Measurements from ENCODE around the gene NUP42.

The NUP42 gene

DNA sequence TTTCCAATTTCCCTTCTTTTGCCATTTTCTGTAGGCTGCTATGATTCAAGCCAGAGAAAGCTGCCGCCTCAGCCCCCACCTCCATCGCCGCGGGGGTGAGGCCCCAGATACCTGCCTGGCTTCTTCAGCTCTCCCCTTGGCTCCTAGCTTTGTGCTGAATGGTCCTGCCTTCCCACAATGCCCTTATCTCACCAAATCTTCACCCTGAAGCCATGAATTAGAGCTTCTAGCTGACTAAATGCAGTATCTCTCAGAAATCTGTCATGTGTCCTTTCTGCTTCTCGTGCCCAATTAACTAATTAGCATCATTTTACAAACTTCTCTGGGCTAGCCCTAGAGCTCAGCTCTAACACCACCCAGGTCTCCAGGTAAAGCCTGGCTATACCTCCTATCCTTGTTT is 32.6 kb downstream of the NUP42 start:
- Histone ChIP-seq H3K36me3 (replicated peaks in 1 of 2; ENCODE audit: control insufficient read depth in 2 of 2, insufficient read depth in 2 of 2, low read length in 2 of 2) (no peaks in the 10 kb centered on the region), H2BK12ac (ENCODE audit: low read length) (no peak overlapping the region), H3K79me1 (ENCODE audit: low read depth, low read length) (no peaks in the 10 kb centered on the region), H3K9me3 (replicated peaks in 1 of 2; ENCODE audit: control insufficient read depth in 2 of 2, insufficient read depth in 1 of 2, low read depth in 1 of 2, low read length in 2 of 2) (no peaks in the 10 kb centered on the region), H3K4ac (ENCODE audit: low read length) (no peak overlapping the region), H2AFZ (ENCODE audit: low read length) (no peak overlapping the region), H4K91ac (ENCODE audit: low read depth, low read length, poor library complexity) (no peak overlapping the region), H2BK15ac (ENCODE audit: low read length) (no peak overlapping the region), H3K4me1 (ENCODE audit: control insufficient read depth in 2 of 2, insufficient read depth in 1 of 2, low read depth in 1 of 2, low read length in 2 of 2) (no peaks in the 10 kb centered on the region), H2AK5ac (ENCODE audit: low read depth, low read length) (no peak overlapping the region), H4K8ac (ENCODE audit: low read depth, low read length) (no peak overlapping the region), H3K27ac (replicated peaks; ENCODE audit: low read length) (no peak overlapping the region), H2BK5ac (ENCODE audit: low read length) (no peak overlapping the region), H3K23ac (ENCODE audit: low read depth, low read length, poor library complexity) (no peak overlapping the region), H3K9ac (ENCODE audit: low read depth, low read length, poor library complexity) (no peak overlapping the region), H3K18ac (ENCODE audit: low read length) (no peak overlapping the region), H3K4me2 (ENCODE audit: insufficient read depth, low read length, poor library complexity, severe bottlenecking) (no peak overlapping the region), H2BK120ac (ENCODE audit: low read depth, low read length) (no peak overlapping the region), H3K14ac (ENCODE audit: low read length) (no peak overlapping the region), H3K27me3 (ENCODE audit: control insufficient read depth in 3 of 3, insufficient read depth in 3 of 3, low read depth in 1 of 3, low read length in 3 of 3) (no peaks in the 10 kb centered on the region), H3K4me3 (ENCODE audit: low read length in 2 of 2) (no peak overlapping the region)
- WGBS, 2 donors (ENCODE audit: extremely low coverage in 2 of 2, insufficient read length in 2 of 2, insufficient replicate concordance in 1 of 2) = no CpG with 5 or more reads among the region's 5 CpGs
- DNase-seq (ENCODE audit: low spot score) = no peak

DNA sequence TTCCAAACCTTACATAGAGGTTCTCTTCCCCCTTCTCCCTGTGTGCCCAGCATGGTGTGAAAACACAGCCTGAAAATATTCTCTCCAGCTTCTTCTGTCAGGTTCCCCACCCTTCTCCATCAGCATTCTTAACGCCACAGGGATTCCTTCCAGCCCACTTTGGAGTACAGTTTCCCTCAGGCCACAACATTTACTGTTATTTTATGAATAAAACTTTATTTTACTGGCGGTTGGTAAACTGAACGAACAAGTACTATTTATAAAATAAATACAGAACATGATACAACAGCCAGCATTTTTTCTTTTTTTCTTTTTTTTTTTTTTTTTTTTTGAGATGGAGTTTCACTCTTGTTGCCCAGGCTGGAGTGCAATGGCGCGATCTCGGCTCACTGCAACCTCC is 33.1 kb downstream of the NUP42 start:
- Histone ChIP-seq H3K27me3 (ENCODE audit: control insufficient read depth in 3 of 3, insufficient read depth in 3 of 3, low read depth in 1 of 3, low read length in 3 of 3) (no peaks in the 10 kb centered on the region), H4K91ac (ENCODE audit: low read depth, low read length, poor library complexity) (no peak overlapping the region), H2BK12ac (ENCODE audit: low read length) (no peak overlapping the region), H3K4me3 (ENCODE audit: low read length in 2 of 2) (no peak overlapping the region), H3K23ac (ENCODE audit: low read depth, low read length, poor library complexity) (no peak overlapping the region), H3K36me3 (replicated peaks in 1 of 2; ENCODE audit: control insufficient read depth in 2 of 2, insufficient read depth in 2 of 2, low read length in 2 of 2) (no peaks in the 10 kb centered on the region), H2BK120ac (ENCODE audit: low read depth, low read length) (no peak overlapping the region), H3K18ac (ENCODE audit: low read length) (no peak overlapping the region), H2AK5ac (ENCODE audit: low read depth, low read length) (no peak overlapping the region), H2BK5ac (ENCODE audit: low read length) (no peak overlapping the region), H2AFZ (ENCODE audit: low read length) (no peak overlapping the region), H3K9ac (ENCODE audit: low read depth, low read length, poor library complexity) (no peak overlapping the region), H3K9me3 (replicated peaks in 1 of 2; ENCODE audit: control insufficient read depth in 2 of 2, insufficient read depth in 1 of 2, low read depth in 1 of 2, low read length in 2 of 2) (no peaks in the 10 kb centered on the region), H3K14ac (ENCODE audit: low read length) (no peak overlapping the region), H3K4me2 (ENCODE audit: insufficient read depth, low read length, poor library complexity, severe bottlenecking) (no peak overlapping the region), H3K4ac (ENCODE audit: low read length) (no peak overlapping the region), H4K8ac (ENCODE audit: low read depth, low read length) (no peak overlapping the region), H3K79me1 (ENCODE audit: low read depth, low read length) (no peaks in the 10 kb centered on the region), H3K4me1 (ENCODE audit: control insufficient read depth in 2 of 2, insufficient read depth in 1 of 2, low read depth in 1 of 2, low read length in 2 of 2) (no peaks in the 10 kb centered on the region), H2BK15ac (ENCODE audit: low read length) (no peak overlapping the region), H3K27ac (replicated peaks; ENCODE audit: low read length) (no peak overlapping the region)
- WGBS, 2 donors (ENCODE audit: extremely low coverage in 2 of 2, insufficient read length in 2 of 2, insufficient replicate concordance in 1 of 2) = no CpG with 5 or more reads among the region's 6 CpGs
- DNase-seq (ENCODE audit: low spot score) = no peak

DNA sequence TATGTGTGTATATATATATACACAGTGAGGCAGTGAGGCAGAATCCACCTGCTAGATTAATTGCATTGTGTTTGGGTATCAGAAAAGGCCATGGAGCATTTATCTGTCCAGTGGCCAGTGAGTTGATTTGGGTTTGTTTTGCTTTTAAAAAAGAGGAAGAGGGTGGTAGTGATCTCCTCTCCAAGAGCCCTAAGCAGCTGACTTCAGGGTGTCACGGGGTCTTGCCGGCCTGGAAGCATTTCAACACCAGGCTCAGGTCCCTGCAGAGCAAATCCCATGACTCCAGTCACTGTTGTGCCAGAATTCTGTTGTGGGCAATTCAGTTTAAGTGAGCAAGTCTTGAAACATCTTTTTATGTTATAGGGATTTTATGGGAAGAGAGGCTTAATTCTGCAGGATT is 34.2 kb downstream of the NUP42 start:
- no peak overlapping the region for H2BK120ac ChIP-seq (ENCODE audit: low read depth, low read length)
- no peaks in the 10 kb centered on the region for H3K36me3 ChIP-seq (replicated peaks in 1 of 2; ENCODE audit: control insufficient read depth in 2 of 2, insufficient read depth in 2 of 2, low read length in 2 of 2)
- H3K27me3 ChIP-seq (ENCODE audit: control insufficient read depth in 3 of 3, insufficient read depth in 3 of 3, low read depth in 1 of 3, low read length in 3 of 3) = no peaks in the 10 kb centered on the region
- no peak overlapping the region for H3K14ac ChIP-seq (ENCODE audit: low read length)
- H3K79me1 ChIP-seq (ENCODE audit: low read depth, low read length) = no peaks in the 10 kb centered on the region
- H4K8ac ChIP-seq (ENCODE audit: low read depth, low read length) = no peak overlapping the region
- no peak overlapping the region for H2BK12ac ChIP-seq (ENCODE audit: low read length)
- no peak overlapping the region for H3K23ac ChIP-seq (ENCODE audit: low read depth, low read length, poor library complexity)
- no peak overlapping the region for H2BK15ac ChIP-seq (ENCODE audit: low read length)
- whole genome bisulfite sequencing, 2 donors (ENCODE audit: extremely low coverage in 2 of 2, insufficient read length in 2 of 2, insufficient replicate concordance in 1 of 2) = no CpG with 5 or more reads among the region's 2 CpGs
- no peak overlapping the region for H3K9ac ChIP-seq (ENCODE audit: low read depth, low read length, poor library complexity)
- no peak overlapping the region for H3K27ac ChIP-seq (replicated peaks; ENCODE audit: low read length)
- H3K4me1 ChIP-seq (ENCODE audit: control insufficient read depth in 2 of 2, insufficient read depth in 1 of 2, low read depth in 1 of 2, low read length in 2 of 2) = peaks cover 2 to 7% of the 10 kb centered on the region in 2 donors
- H2BK5ac ChIP-seq (ENCODE audit: low read length) = no peak overlapping the region
- no peak for DNase-seq (ENCODE audit: low spot score)
- H3K4me2 ChIP-seq (ENCODE audit: insufficient read depth, low read length, poor library complexity, severe bottlenecking) = no peak overlapping the region
- no peak overlapping the region for H3K4me3 ChIP-seq (ENCODE audit: low read length in 2 of 2)
- H2AK5ac ChIP-seq (ENCODE audit: low read depth, low read length) = no peak overlapping the region
- no peak overlapping the region for H3K18ac ChIP-seq (ENCODE audit: low read length)
- H4K91ac ChIP-seq (ENCODE audit: low read depth, low read length, poor library complexity) = no peak overlapping the region
- no peak overlapping the region for H2AFZ ChIP-seq (ENCODE audit: low read length)
- H3K4ac ChIP-seq (ENCODE audit: low read length) = no peak overlapping the region
- no peaks in the 10 kb centered on the region for H3K9me3 ChIP-seq (replicated peaks in 1 of 2; ENCODE audit: control insufficient read depth in 2 of 2, insufficient read depth in 1 of 2, low read depth in 1 of 2, low read length in 2 of 2)

DNA sequence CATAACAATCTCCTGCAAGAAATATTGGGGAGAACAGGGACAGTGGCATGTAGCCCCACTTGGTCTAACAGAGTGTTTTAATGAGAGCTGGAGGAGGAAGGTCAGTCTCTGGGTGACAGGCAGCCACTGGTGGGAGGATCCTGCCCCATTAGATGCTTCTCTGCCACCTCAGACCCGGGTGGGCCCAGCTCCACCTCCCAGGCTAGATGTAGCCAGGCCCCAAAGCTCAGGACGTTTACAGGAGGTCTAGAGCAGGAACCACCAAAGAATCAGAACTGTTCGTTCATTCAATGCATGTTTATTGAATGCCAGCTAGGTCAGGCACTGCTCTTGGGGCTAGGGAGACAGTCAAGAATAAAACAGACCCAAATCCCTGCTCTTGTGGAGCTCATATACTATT is 36.3 kb downstream of the NUP42 start:
- no CpG with 5 or more reads among the region's 3 CpGs for WGBS, 2 donors (ENCODE audit: extremely low coverage in 2 of 2, insufficient read length in 2 of 2, insufficient replicate concordance in 1 of 2)
- Histone ChIP-seq H3K14ac (ENCODE audit: low read length) (no peak overlapping the region), H3K9ac (ENCODE audit: low read depth, low read length, poor library complexity) (no peak overlapping the region), H3K4me2 (ENCODE audit: insufficient read depth, low read length, poor library complexity, severe bottlenecking) (no peak overlapping the region), H3K4me3 (ENCODE audit: low read length in 2 of 2) (no peak overlapping the region), H3K4me1 (ENCODE audit: control insufficient read depth in 2 of 2, insufficient read depth in 1 of 2, low read depth in 1 of 2, low read length in 2 of 2) (peaks cover 3 to 15% of the 10 kb centered on the region in 2 donors), H2BK15ac (ENCODE audit: low read length) (no peak overlapping the region), H2BK12ac (ENCODE audit: low read length) (peak overlapping the region; percentile 63), H3K36me3 (replicated peaks in 1 of 2; ENCODE audit: control insufficient read depth in 2 of 2, insufficient read depth in 2 of 2, low read length in 2 of 2) (no peaks in the 10 kb centered on the region), H3K4ac (ENCODE audit: low read length) (no peak overlapping the region), H3K79me1 (ENCODE audit: low read depth, low read length) (no peaks in the 10 kb centered on the region), H2BK5ac (ENCODE audit: low read length) (no peak overlapping the region), H3K9me3 (replicated peaks in 1 of 2; ENCODE audit: control insufficient read depth in 2 of 2, insufficient read depth in 1 of 2, low read depth in 1 of 2, low read length in 2 of 2) (no peaks in the 10 kb centered on the region), H3K27ac (replicated peaks; ENCODE audit: low read length) (no peak overlapping the region), H2AFZ (ENCODE audit: low read length) (no peak overlapping the region), H4K8ac (ENCODE audit: low read depth, low read length) (no peak overlapping the region), H2BK120ac (ENCODE audit: low read depth, low read length) (no peak overlapping the region), H3K23ac (ENCODE audit: low read depth, low read length, poor library complexity) (no peak overlapping the region), H4K91ac (ENCODE audit: low read depth, low read length, poor library complexity) (no peak overlapping the region), H2AK5ac (ENCODE audit: low read depth, low read length) (no peak overlapping the region), H3K27me3 (ENCODE audit: control insufficient read depth in 3 of 3, insufficient read depth in 3 of 3, low read depth in 1 of 3, low read length in 3 of 3) (no peaks in the 10 kb centered on the region), H3K18ac (ENCODE audit: low read length) (peak overlapping the region; percentile 8)
- DNase-seq (ENCODE audit: low spot score) = no peak

Measured in neuronal stem cell (in vitro differentiated cells).